Mammary epithelial cell (primary cell): ENCODE data around the gene NDUFV3.
"Not testable (repeated sequence)": the region's sequence is repeated elsewhere in the genome, so short reads cannot be mapped to it uniquely, and the experiment has no call there.

ENCODE experiments used
- EZH2 ChIP-seq: IDR thresholded peaks from 2 replicates; pipeline ENCODE4 v1.6.1; 2012; ENCODE audit warnings: low read length, inconsistent platforms, borderline replicate concordance
- TF ChIP-seq, protein P1 (sequence below), 2 donors: IDR thresholded peaks in 1 of 2; conservative IDR thresholded peaks in 1 of 2; 2 replicates each; pipeline ENCODE4 v1.5.1; 2011 to 2012; ENCODE audit warnings: inconsistent platforms in 2 of 2, low read length in 2 of 2, mild to moderate bottlenecking in 2 of 2, control low read depth in 1 of 2, low read depth in 1 of 2; ENCODE audit not compliant: insufficient read depth in 1 of 2; ENCODE audit errors: extremely low read depth in 1 of 2

DNA sequence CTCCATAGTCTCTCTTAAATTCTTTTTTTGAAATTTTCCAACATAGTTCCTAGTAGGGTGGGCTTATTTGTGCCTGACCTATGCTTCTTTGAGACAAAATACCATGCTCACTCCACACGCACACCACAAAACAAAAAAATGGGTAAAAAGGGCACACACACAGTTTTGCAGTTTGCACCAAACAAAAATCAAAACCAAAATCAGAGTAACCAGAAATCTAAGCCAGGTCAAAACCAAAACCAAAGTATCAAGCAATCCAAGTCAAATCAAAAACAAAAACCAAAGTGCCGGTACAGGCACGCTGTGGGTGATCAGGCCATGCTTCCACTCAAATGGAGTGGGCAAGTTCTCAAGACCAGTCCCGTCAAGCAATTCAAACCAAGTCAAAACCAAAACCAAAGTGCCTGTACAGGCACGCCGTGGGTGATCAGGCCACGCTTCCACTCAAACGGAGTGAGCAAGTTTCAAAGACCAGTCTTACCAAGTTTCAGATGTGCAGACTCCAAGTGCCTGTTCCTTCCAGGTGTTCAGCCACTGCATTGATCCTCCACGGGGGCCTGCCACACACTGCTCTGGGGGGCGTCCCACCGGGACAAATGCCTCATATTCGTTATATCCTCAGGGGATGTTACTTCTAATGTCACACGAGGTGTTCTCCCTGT lies 56.1 kb downstream of the NDUFV3 start:
- not testable (repeated sequence) for TF ChIP-seq EZH2
- TF ChIP-seq, protein P1, sequence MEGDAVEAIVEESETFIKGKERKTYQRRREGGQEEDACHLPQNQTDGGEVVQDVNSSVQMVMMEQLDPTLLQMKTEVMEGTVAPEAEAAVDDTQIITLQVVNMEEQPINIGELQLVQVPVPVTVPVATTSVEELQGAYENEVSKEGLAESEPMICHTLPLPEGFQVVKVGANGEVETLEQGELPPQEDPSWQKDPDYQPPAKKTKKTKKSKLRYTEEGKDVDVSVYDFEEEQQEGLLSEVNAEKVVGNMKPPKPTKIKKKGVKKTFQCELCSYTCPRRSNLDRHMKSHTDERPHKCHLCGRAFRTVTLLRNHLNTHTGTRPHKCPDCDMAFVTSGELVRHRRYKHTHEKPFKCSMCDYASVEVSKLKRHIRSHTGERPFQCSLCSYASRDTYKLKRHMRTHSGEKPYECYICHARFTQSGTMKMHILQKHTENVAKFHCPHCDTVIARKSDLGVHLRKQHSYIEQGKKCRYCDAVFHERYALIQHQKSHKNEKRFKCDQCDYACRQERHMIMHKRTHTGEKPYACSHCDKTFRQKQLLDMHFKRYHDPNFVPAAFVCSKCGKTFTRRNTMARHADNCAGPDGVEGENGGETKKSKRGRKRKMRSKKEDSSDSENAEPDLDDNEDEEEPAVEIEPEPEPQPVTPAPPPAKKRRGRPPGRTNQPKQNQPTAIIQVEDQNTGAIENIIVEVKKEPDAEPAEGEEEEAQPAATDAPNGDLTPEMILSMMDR (conservative IDR thresholded peaks at IDR 0.05 in 1 of 2, IDR thresholded peaks at IDR 0.05 in 1 of 2; ENCODE audit: extremely low read depth in 1 of 2, insufficient read depth in 1 of 2, low read depth in 1 of 2, low read length in 2 of 2): not testable (repeated sequence)
